Tongue (tissue), 2 donors: ENCODE measurements around the gene UBALD1. TPM values are rescaled to one million over a fixed set of nuclear protein-coding genes. Genes with fewer than 3 reads are reported as not detected.

ENCODE experiments used
- DNase-seq: peaks from one replicate; pipeline ENCODE4 v3.0.0-alpha.2; 2015
- total RNA-seq: library from RNA; depleted of rRNA; stranded (reverse); fragments of >200 nt; gene quantifications from one replicate; pipeline ENCODE4 v1.2.3, GENCODE V29; 2014

Gene UBALD1
- total RNA-seq = 13.3 TPM

GRCh38 chr16:4614571-4615383 is at the start of gene UBALD1:
TSS of gene UBALD1 (minus strand) at chr16:4614888. CDS start at chr16:4614797, 91 bp downstream.
- peak; percentile 90 for DNase-seq

GRCh38 chr16:4663777-4664465 is 49.2 kb upstream of the UBALD1 start:
- DNase-seq = peak; percentile 24

GRCh38 chr16:4663465-4663776 is 48.7 kb upstream of the UBALD1 start:
- DNase-seq = no peak

- DNase-seq = no peak
These were observed 47.0 kb upstream of the UBALD1 start for GRCh38 chr16:4661661-4662060.

GRCh38 chr16:4660454-4661007 is 45.8 kb upstream of the UBALD1 start:
- peak; percentile 72 for DNase-seq

GRCh38 chr16:4659363-4660353 is 45.0 kb upstream of the UBALD1 start:
- DNase-seq = no peak

GRCh38 chr16:4656695-4657686 is 42.3 kb upstream of the UBALD1 start:
- no peak for DNase-seq

GRCh38 chr16:4656221-4656620 is 41.5 kb upstream of the UBALD1 start:
- DNase-seq = no peak

- DNase-seq = no peak
These were observed 41.1 kb upstream of the UBALD1 start for GRCh38 chr16:4655801-4656200.

GRCh38 chr16:4654964-4655590 is 40.4 kb upstream of the UBALD1 start:
- DNase-seq = no peak

- DNase-seq = no peak
These were observed 39.6 kb upstream of the UBALD1 start for GRCh38 chr16:4654011-4654963.

GRCh38 chr16:4652561-4652960 is 37.9 kb upstream of the UBALD1 start:
- no peak for DNase-seq

GRCh38 chr16:4651827-4652226 is 37.1 kb upstream of the UBALD1 start:
- no peak for DNase-seq

GRCh38 chr16:4650443-4651074 is 35.9 kb upstream of the UBALD1 start:
- DNase-seq = peak; percentile 30

GRCh38 chr16:4649744-4650442 is 35.2 kb upstream of the UBALD1 start:
- no peak for DNase-seq

- DNase-seq = no peak
These were observed 34.2 kb upstream of the UBALD1 start for GRCh38 chr16:4648917-4649316.

GRCh38 chr16:4647644-4647980 is 32.9 kb upstream of the UBALD1 start:
- no peak for DNase-seq
